Left lung (tissue), 10 donors: ENCODE results near the gene ITGA3. TPM values are rescaled to one million over a fixed set of nuclear protein-coding genes. Genes with fewer than 3 reads are reported as not detected.
A peak's percentile ranks its signal among the peaks of the same experiment; 100 is the strongest.

Experiments
- ATAC-seq: fragments of 200-7000 bp; cut with Tn5 transposase; one replicate; pipeline ENCODE4 v1.9.1; 2020; ENCODE audit warnings: moderate library complexity
- DNase-seq, 4 donors: peaks; one replicate each; pipeline ENCODE4 v3.0.0-alpha.2; 2013 to 2020
- H3K27ac ChIP-seq, 2 donors: fragments of 200-600 bp; sonication (generic) in 1 of 2; one replicate each; pipeline versions ENCODE4 v1.5.0 to v1.8.0; 2020 to 2021
- H3K27me3 ChIP-seq, 2 donors: fragments of 200-600 bp; sonication (generic) in 1 of 2; one replicate each; pipeline versions ENCODE4 v1.5.0 to v1.8.0; 2020 to 2021
- H3K36me3 ChIP-seq, 2 donors: fragments of 200-600 bp; sonication (generic) in 1 of 2; one replicate each; pipeline versions ENCODE4 v1.5.0 to v1.8.0; 2020 to 2021
- H3K4me1 ChIP-seq, 2 donors: fragments of 200-600 bp; one replicate each; pipeline ENCODE4 v1.8.0; 2021
- H3K4me3 ChIP-seq, 2 donors: fragments of 200-600 bp; sonication (generic) in 1 of 2; one replicate each; pipeline versions ENCODE4 v1.5.0 to v1.8.0; 2020 to 2021; ENCODE audit warnings: mild to moderate bottlenecking in 1 of 2
- H3K9me3 ChIP-seq, 2 donors: fragments of 200-600 bp; sonication (generic) in 1 of 2; one replicate each; pipeline versions ENCODE4 v1.5.0 to v1.8.0; 2020 to 2021
- CTCF ChIP-seq, 2 donors: fragments of 200-600 bp; sonication (generic) in 1 of 2; IDR thresholded peaks; one replicate each; pipeline versions ENCODE4 v1.5.0 to v1.8.0; 2021; ENCODE audit warnings: antibody characterized with exemption in 2 of 2
- intact Hi-C, 2 donors: fragments of 100-400 bp; cut with DNase I; formaldehyde crosslinking; loops; one replicate each; pipeline versions ENCODE4 v1.11.2 to v1.14.2; 2022
- polyA plus RNA-seq, 6 donors: library from polyadenylated mRNA; unstranded; fragments of 120-200 nt; gene quantifications; one replicate each; pipeline ENCODE4 v1.2.1, GENCODE V29; 2013; ENCODE audit not compliant: insufficient read length in 6 of 6
- total RNA-seq, 2 donors: library from RNA; stranded (reverse); fragmentation: NEBNext Ultra II Directional; extraction: Animal tissue kit (Norgen Biotek cat#: 25700); gene quantifications; one replicate each; pipeline ENCODE4 v1.2.1, GENCODE V29; 2021
- donor health status: DM: no; HTN: yes; CAD: no.
- donor health status: DM: no; HTN: no; CAD: no.

ITGA3 gene
- total and polyA plus RNA-seq, 8 donors = 43.0 to 311 (median 56.5) TPM

GRCh38 chr17:50127697-50128361, 71.9 kb downstream of the ITGA3 start:
- intact Hi-C loops = no loop called here
- Histone ChIP-seq H3K9me3 (no peaks in the 10 kb centered on the region), H3K27ac (no peak overlapping the region), H3K4me1 (peaks cover 8 to 36% of the 10 kb centered on the region in 2 donors), H3K36me3 (no peaks in the 10 kb centered on the region), H3K4me3 (no peak overlapping the region), H3K27me3 (peaks cover 7 to 58% of the 10 kb centered on the region in 2 donors)
- DNase-seq (no peak), ATAC-seq (no peak)
- no peak for TF ChIP-seq CTCF (IDR thresholded peaks at IDR 0.05)

GRCh38 chr17:50128441-50129352, 72.8 kb downstream of the ITGA3 start:
- Histone ChIP-seq H3K4me1 (peaks cover 8 to 42% of the 10 kb centered on the region in 2 donors), H3K4me3 (peak overlapping the region; percentile 28 to 30), H3K36me3 (no peaks in the 10 kb centered on the region), H3K9me3 (no peaks in the 10 kb centered on the region), H3K27me3 (peaks cover 7 to 51% of the 10 kb centered on the region in 2 donors), H3K27ac (peak overlapping the region; percentile 7 to 41)
- ATAC-seq (peak; percentile 2), DNase-seq (peak in 1 of 4 donors; percentile 46)
- TF ChIP-seq CTCF (IDR thresholded peaks at IDR 0.05) = no peak
- intact Hi-C loops = no loop called here

- peak overlapping the region in 1 of 2 donors; percentile 41 for H3K27ac ChIP-seq
These were observed 73.4 kb downstream of the ITGA3 start for GRCh38 chr17:50129353-50129727.

GRCh38 chr17:50129728-50130558, 74.0 kb downstream of the ITGA3 start, which contains the start of gene SAMD14:
TSS of gene SAMD14 (minus strand) at chr17:50130160. CDS start at chr17:50124959, 5,201 bp downstream.
- H3K4me1 ChIP-seq = peaks cover 8 to 47% of the 10 kb centered on the region in 2 donors
- H3K36me3 ChIP-seq = peaks cover 0 to 11% of the 10 kb centered on the region in 2 donors
- H3K27me3 ChIP-seq = peaks cover 7 to 50% of the 10 kb centered on the region in 2 donors
- no peak for TF ChIP-seq CTCF (IDR thresholded peaks at IDR 0.05)
- H3K4me3 ChIP-seq = peak within 1 kb of the TSS; percentile 28 to 30
- H3K27ac ChIP-seq = peak within 1 kb of the TSS in 1 of 2 donors; percentile 41
- DNase-seq (peak in 2 of 4 donors; percentile 42 to 82), ATAC-seq (peak; percentile 30)
- intact Hi-C loops = no loop called here
- no peaks in the 10 kb centered on the region for H3K9me3 ChIP-seq

More at GRCh38 chr17:50129353-50129727, 73.4 kb downstream of the ITGA3 start:
- Histone ChIP-seq H3K36me3 (peaks cover 0 to 5% of the 10 kb centered on the region in 2 donors), H3K27me3 (peaks cover 7 to 50% of the 10 kb centered on the region in 2 donors), H3K9me3 (no peaks in the 10 kb centered on the region), H3K4me3 (peak overlapping the region; percentile 28 to 30), H3K4me1 (peaks cover 8 to 46% of the 10 kb centered on the region in 2 donors)
- ATAC-seq = no peak
- no peak for TF ChIP-seq CTCF (IDR thresholded peaks at IDR 0.05)
- DNase-seq = peak in 1 of 4 donors; percentile 78
- intact Hi-C loops = no loop called here
